HepG2 (cell line): ENCODE measurements around the gene GPC6. TPM values are rescaled to one million over a fixed set of nuclear protein-coding genes. Genes with fewer than 3 reads are reported as not detected.

Experiments
- ATAC-seq: fragments of 200-7000 bp; cut with Tn5 transposase; 3 replicates; pipeline ENCODE4 v1.9.1; 2020; ENCODE audit warnings: mild to moderate bottlenecking, moderate library complexity
- Bru-seq: library from RNA; stranded (reverse); fragments of 400-500 nt; gene quantifications from one replicate; lab custom pipeline; 2021; lab: Mats Ljungman, UMichigan
- BruChase-seq, 2 experiments: library from RNA; stranded (reverse); fragments of 400-500 nt; gene quantifications; one replicate each; lab custom pipeline; 2021; lab: Mats Ljungman, UMichigan
- BruUV-seq: library from RNA; stranded (reverse); fragments of 400-500 nt; replicated peaks from 2 replicates; lab custom pipeline; 2021; lab: Mats Ljungman, UMichigan
- CTCF ChIA-PET: fragments of 300-600 bp; formaldehyde crosslinking; extraction: SDS; loops from one replicate; lab custom pipeline; 2021; ENCODE audit warnings: low total read pairs, inconsistent platforms, low intra/inter-chr PET ratio; lab: Yijun Ruan, JAX
- POLR2A ChIA-PET: fragments of 350-600 bp; sonication (Branson Sonifier 250); formaldehyde crosslinking; loops from one replicate; lab custom pipeline; 2020; ENCODE audit warnings: antibody characterized with exemption, inconsistent platforms; lab: Yijun Ruan, JAX
- DNase-seq: peaks from one replicate; pipeline ENCODE4 v3.0.0-alpha.2; 2015; ENCODE audit warnings: low spot score
- FAIRE-seq: peaks from 3 replicates; lab custom pipeline; 2011; peaks lifted over from hg19 to GRCh38; lab: Jason Lieb, UNC
- H2AFZ ChIP-seq: one replicate; pipeline ENCODE4 v1.6.1; 2011; ENCODE audit warnings: low read length, inconsistent platforms
- H3K27ac ChIP-seq: fragments of 300-600 bp; 3 replicates; pipeline ENCODE4 v1.8.0; 2011; ENCODE audit warnings: mixed run types, mild to moderate bottlenecking, mixed read lengths, low read length, inconsistent platforms; ENCODE audit not compliant: insufficient read depth; ENCODE audit errors: extremely low read length
- H3K27me3 ChIP-seq, 2 experiments: fragments of 200-600 bp in 1 of 2; 2 replicates in 1 of 2; 3 replicates in 1 of 2; pipeline versions ENCODE4 v1.6.0 to v1.8.0; 2011; ENCODE audit warnings: low read length in 2 of 2, mild to moderate bottlenecking in 2 of 2, moderate library complexity in 2 of 2, inconsistent platforms in 1 of 2; ENCODE audit not compliant: insufficient read depth in 2 of 2, control insufficient read depth in 1 of 2
- H3K36me3 ChIP-seq, 2 experiments: fragments of 200-600 bp in 1 of 2; replicated peaks in 1 of 2; 2 replicates in 1 of 2; 3 replicates in 1 of 2; pipeline versions ENCODE4 v1.5.1 to v1.8.0; 2011; ENCODE audit warnings: low read length in 2 of 2, inconsistent platforms in 1 of 2; ENCODE audit not compliant: insufficient read depth in 2 of 2, control insufficient read depth in 1 of 2
- H3K4me1 ChIP-seq: 2 replicates; pipeline ENCODE4 v1.5.1; 2012; ENCODE audit warnings: low read length, inconsistent platforms; ENCODE audit not compliant: insufficient read depth
- H3K4me2 ChIP-seq: 2 replicates; pipeline ENCODE4 v1.6.0; 2011; ENCODE audit warnings: low read depth, low read length, inconsistent platforms
- H3K4me3 ChIP-seq, 3 experiments: fragments of 200-600 bp in 1 of 3; sonication (generic), shearing (Covaris generic) in 1 of 3; replicated peaks in 1 of 3; 2 replicates each; pipeline ENCODE4 v1.5.1; 2011 to 2016; ENCODE audit warnings: low read length in 3 of 3, inconsistent platforms in 2 of 3, low read depth in 2 of 3, mild to moderate bottlenecking in 2 of 3, control low read depth in 1 of 3, mixed read lengths in 1 of 3; ENCODE audit not compliant: insufficient read depth in 1 of 3
- H3K79me2 ChIP-seq: one replicate; pipeline ENCODE4 v1.6.1; 2011; ENCODE audit warnings: low read length, inconsistent platforms; ENCODE audit not compliant: insufficient read depth
- H3K9ac ChIP-seq: 2 replicates; pipeline ENCODE4 v1.6.0; 2011; ENCODE audit warnings: mild to moderate bottlenecking, low read depth, low read length, inconsistent platforms; ENCODE audit not compliant: insufficient read depth
- H3K9me3 ChIP-seq: 2 replicates; pipeline ENCODE4 v1.5.1; 2012; ENCODE audit warnings: mild to moderate bottlenecking, low read length
- H4K20me1 ChIP-seq: 2 replicates; pipeline ENCODE4 v1.6.0; 2011; ENCODE audit warnings: inconsistent platforms, mild to moderate bottlenecking, low read length, moderate library complexity; ENCODE audit not compliant: insufficient read depth
- ADNP ChIP-seq: sonication (generic); formaldehyde crosslinking; IDR thresholded peaks from 2 replicates; pipeline ENCODE4 v1.4.0; 2020; ENCODE audit warnings: missing genetic modification reagents
- CSRNP2 ChIP-seq: sonication (generic); formaldehyde crosslinking; conservative IDR thresholded peaks from 2 replicates; pipeline ENCODE4 v1.8.0; 2022; ENCODE audit warnings: low read depth, missing genetic modification reagents
- GLMP ChIP-seq: sonication (generic); formaldehyde crosslinking; IDR thresholded peaks from 2 replicates; pipeline ENCODE4 v1.9.0; 2021; ENCODE audit warnings: missing genetic modification reagents, mild to moderate bottlenecking, borderline replicate concordance
- MXI1 ChIP-seq: IDR thresholded peaks from 3 replicates; pipeline ENCODE4 v1.6.1; 2012; ENCODE audit warnings: low read depth, low read length, inconsistent platforms, borderline replicate concordance
- NAIF1 ChIP-seq: sonication (generic); formaldehyde crosslinking; IDR thresholded peaks from 2 replicates; pipeline ENCODE4 v1.5.0; 2020; ENCODE audit warnings: mild to moderate bottlenecking, missing genetic modification reagents, borderline replicate concordance
- SP5 ChIP-seq: IDR thresholded peaks from 2 replicates; pipeline ENCODE4 v1.6.1; 2016; ENCODE audit warnings: low read depth, borderline replicate concordance
- SRSF1 ChIP-seq: fragments of 200-400 bp; formaldehyde crosslinking; optimal IDR thresholded peaks from 2 replicates; pipeline ENCODE3; 2017; ENCODE audit warnings: mild to moderate bottlenecking, low read depth, low read length, moderate library complexity
- YEATS2 ChIP-seq: sonication (generic); formaldehyde crosslinking; IDR thresholded peaks from 2 replicates; pipeline ENCODE4 v1.4.0; 2020; ENCODE audit warnings: missing genetic modification reagents, borderline replicate concordance
- ZBTB38 ChIP-seq: sonication (generic); formaldehyde crosslinking; IDR thresholded peaks from 2 replicates; pipeline ENCODE4 v1.5.1; 2020; ENCODE audit warnings: mild to moderate bottlenecking, missing genetic modification reagents
- ZC3H13 ChIP-seq: sonication (generic); formaldehyde crosslinking; IDR thresholded peaks from 2 replicates; pipeline ENCODE4 v1.8.1; 2023; ENCODE audit warnings: mild to moderate bottlenecking, missing genetic modification reagents, moderate library complexity
- ZNF331 ChIP-seq: sonication (generic); formaldehyde crosslinking; IDR thresholded peaks from 2 replicates; pipeline ENCODE4 v1.4.0; 2020; ENCODE audit warnings: missing genetic modification reagents
- ZNF550 ChIP-seq: sonication (generic); formaldehyde crosslinking; IDR thresholded peaks from 2 replicates; pipeline ENCODE4 v1.4.0; 2020; ENCODE audit warnings: mild to moderate bottlenecking, missing genetic modification reagents, borderline replicate concordance
- ZNF567 ChIP-seq: sonication (generic); formaldehyde crosslinking; IDR thresholded peaks from 2 replicates; pipeline ENCODE4 v1.8.1; 2023; ENCODE audit warnings: mild to moderate bottlenecking, missing genetic modification reagents, borderline replicate concordance
- WGBS: methylation state at CpG from one replicate; pipeline ENCODE4 v1.1.6; 2017; ENCODE audit warnings: low lambda C conversion rate; 5-methylcytosine and 5-hydroxymethylcytosine counted together
- in situ Hi-C: cut with HindIII; loops from 2 replicates; pipeline ENCODE4 v1.10.0; 2017; ENCODE audit warnings: low pct_unique_long_range_greater_than_20kb; ENCODE audit not compliant: extremely low pct_ligation_motif_present
- intact Hi-C: fragments of 100-400 bp; cut with micrococcal nuclease; formaldehyde crosslinking; loops from one replicate; pipeline ENCODE4 v1.10.0; 2022; ENCODE audit not compliant: unreplicated experiment
- long read RNA-seq, 2 experiments: library from RNA in 1 of 2; library from polyadenylated mRNA in 1 of 2; stranded (forward) in 1 of 2; unstranded in 1 of 2; transcript quantifications; one replicate each; pipeline ENCODE4 v2.0.0, GENCODE V29; 2019 to 2022
- polyA minus RNA-seq, 3 experiments: library from RNA; depleted of rRNA, polyadenylated mRNA; stranded (reverse); fragments of >200 nt; gene quantifications; 2 replicates each; pipeline ENCODE4 v1.2.3, GENCODE V29; 2011; ENCODE audit warnings: low replicate concordance in 1 of 3
- polyA plus RNA-seq, 8 experiments: library from polyadenylated mRNA; depleted of rRNA in 3 of 8; stranded (reverse) in 7 of 8; unstranded in 1 of 8; fragments of >200 nt; fragmentation: Illumina TruSeq in 4 of 8; extraction: Trizol in 4 of 8; gene quantifications; 2 replicates each; pipeline versions ENCODE4 v1.2.1 to v1.2.3, GENCODE V29; 2011 to 2016; ENCODE audit warnings: low read depth in 4 of 8, missing spikeins in 1 of 8, mixed read lengths in 1 of 8; ENCODE audit not compliant: insufficient read depth in 1 of 8
- total RNA-seq, 5 experiments: library from RNA; depleted of rRNA; stranded (reverse); fragments of >200 nt; fragmentation: Illumina TruSeq; extraction: Trizol; gene quantifications; 2 replicates each; pipeline ENCODE4 v1.2.3, GENCODE V29; 2016; ENCODE audit warnings: low read depth in 1 of 5
- TF ChIP-seq, protein P1 (sequence below): IDR thresholded peaks from 2 replicates; pipeline ENCODE4 v1.6.1; 2016; ENCODE audit warnings: mild to moderate bottlenecking

Gene GPC6
- total RNA-seq (2016; rRNA removed; fragmentation: Illumina TruSeq; extraction: Trizol) (27.5 and 33.9 TPM in 2 replicates), polyA plus RNA-seq (2011; rRNA removed) (21.5 and 24.5 TPM in 2 replicates), polyA minus RNA-seq (2011; rRNA and poly(A)+ RNA removed; ENCODE audit: low replicate concordance) (0.07 and 66.7 TPM in 2 replicates), Bru-seq, nascent RNA (percentile 72 among the genes with signal in this experiment), BruChase-seq, experiment 1, labeled RNA remaining after a 6-hour chase (percentile 59 among the genes with signal in this experiment), BruChase-seq, experiment 2, labeled RNA remaining after a 2-hour chase (percentile 78 among the genes with signal in this experiment)
- total RNA-seq (2016; cell fraction: cytosol; rRNA removed; fragmentation: Illumina TruSeq; extraction: Trizol; ENCODE audit: low read depth), result 1.9 and 2.6 TPM in 2 replicates
- total RNA-seq (2016; cell fraction: insoluble cytoplasmic fraction; rRNA removed; fragmentation: Illumina TruSeq; extraction: Trizol), result 27.2 and 30.7 TPM in 2 replicates
- total RNA-seq (2016; cell fraction: membrane; rRNA removed; fragmentation: Illumina TruSeq; extraction: Trizol), result 7.7 and 8.3 TPM in 2 replicates
- 51.7 and 53.0 TPM in 2 replicates for total RNA-seq (2016; cell fraction: nucleus; rRNA removed; fragmentation: Illumina TruSeq; extraction: Trizol)
- 21.3 and 23.6 TPM in 2 replicates for polyA plus RNA-seq (2011; cell fraction: cytosol; rRNA removed)
- polyA plus RNA-seq (2011; cell fraction: nucleus; rRNA removed), result 7.3 and 7.7 TPM in 2 replicates
- 11.9 and 20.2 TPM in 2 replicates for polyA plus RNA-seq (2012)
- polyA plus RNA-seq (2016; cell fraction: cytosol; fragmentation: Illumina TruSeq; extraction: Trizol; ENCODE audit: low read depth), result 1.4 and 1.8 TPM in 2 replicates
- polyA plus RNA-seq (2016; cell fraction: insoluble cytoplasmic fraction; fragmentation: Illumina TruSeq; extraction: Trizol; ENCODE audit: low read depth), result 16.0 and 18.2 TPM in 2 replicates
- 3.6 and 3.9 TPM in 2 replicates for polyA plus RNA-seq (2016; cell fraction: membrane; fragmentation: Illumina TruSeq; extraction: Trizol; ENCODE audit: low read depth)
- polyA plus RNA-seq (2016; cell fraction: nucleus; fragmentation: Illumina TruSeq; extraction: Trizol; ENCODE audit: insufficient read depth, low read depth), result 24.9 and 25.5 TPM in 2 replicates
- polyA minus RNA-seq (2011; cell fraction: cytosol; rRNA and poly(A)+ RNA removed), result 71.6 and 82.5 TPM in 2 replicates
- polyA minus RNA-seq (2011; cell fraction: nucleus; rRNA and poly(A)+ RNA removed), result 52.8 and 56.1 TPM in 2 replicates
- long read RNA-seq, experiment 1, partial matches to known transcripts, result 0 of 6 reads
- long read RNA-seq, experiment 1, other reads (novel, unspliced or antisense), result 5 of 6 reads
- long read RNA-seq, experiment 2, partial matches to known transcripts, result 0 of 31 reads
- long read RNA-seq, experiment 2, other reads (novel, unspliced or antisense), result 31 of 31 reads

GRCh38 chr13:93226623-93227279, at the start of gene GPC6:
Gene GPC6 (plus strand): TSS chr13:93226807.
- Histone ChIP-seq H3K36me3 (no peaks in the 10 kb centered on the region), H3K4me3 (peak within 1 kb of the TSS; percentile 90 to 98 (median 94)), H4K20me1 (no peaks in the 10 kb centered on the region), H3K9ac (peak within 1 kb of the TSS; percentile 90), H3K27ac (peak within 1 kb of the TSS; percentile 85), H3K4me1 (peaks cover 62% of the 10 kb centered on the region), H2AFZ (peak within 1 kb of the TSS; percentile 82), H3K9me3 (no peaks in the 10 kb centered on the region), H3K27me3 (no peaks in the 10 kb centered on the region; a peak in 1 of 5 replicates), H3K79me2 (peaks cover 48% of the 10 kb centered on the region), H3K4me2 (peak within 1 kb of the TSS; percentile 76)
- ATAC-seq (peak; percentile 13), DNase-seq (peak; percentile 79), FAIRE-seq (peak; percentile 21)
- POLR2A ChIA-PET, result interaction anchor here (1.1 to 2.9 kb wide), 5 partner anchors 10 to 893 kb away, joined by 3 to 31 read pairs (median 4); no protein-coding TSS in a partner anchor
- CTCF ChIA-PET, result no interaction called here
- intact Hi-C loops (loop anchor here (5.0 to 10.0 kb wide), 4 partner anchors 54 to 966 kb away; no protein-coding TSS in a partner anchor), in situ Hi-C loops (loop anchor here (25.0 kb wide), 3 partner anchors 536 to 1111 kb away; no protein-coding TSS in a partner anchor)
- BruUV-seq, result TSS peak; percentile 43
- WGBS, result 1% methylated on average over 24 of the region's 31 CpGs
- TF ChIP-seq, protein P1, sequence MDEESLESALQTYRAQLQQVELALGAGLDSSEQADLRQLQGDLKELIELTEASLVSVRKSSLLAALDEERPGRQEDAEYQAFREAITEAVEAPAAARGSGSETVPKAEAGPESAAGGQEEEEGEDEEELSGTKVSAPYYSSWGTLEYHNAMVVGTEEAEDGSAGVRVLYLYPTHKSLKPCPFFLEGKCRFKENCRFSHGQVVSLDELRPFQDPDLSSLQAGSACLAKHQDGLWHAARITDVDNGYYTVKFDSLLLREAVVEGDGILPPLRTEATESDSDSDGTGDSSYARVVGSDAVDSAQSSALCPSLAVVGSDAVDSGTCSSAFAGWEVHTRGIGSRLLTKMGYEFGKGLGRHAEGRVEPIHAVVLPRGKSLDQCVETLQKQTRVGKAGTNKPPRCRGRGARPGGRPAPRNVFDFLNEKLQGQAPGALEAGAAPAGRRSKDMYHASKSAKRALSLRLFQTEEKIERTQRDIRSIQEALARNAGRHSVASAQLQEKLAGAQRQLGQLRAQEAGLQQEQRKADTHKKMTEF (CRISPR knock-in tag), result peak; percentile 44
- peak; percentile 66 for TF ChIP-seq ZNF331 (CRISPR knock-in tag)
- TF ChIP-seq ZC3H13 (CRISPR knock-in tag), result 0 out of 2 replicates have a peak, but pooled peaks have one; percentile 17
- 0 out of 2 replicates have a peak, but pooled peaks have one; percentile 47 for TF ChIP-seq ZNF550 (CRISPR knock-in tag)
- TF ChIP-seq ADNP (CRISPR knock-in tag), result no peak
- no peak for TF ChIP-seq GLMP (CRISPR knock-in tag)
- TF ChIP-seq CSRNP2 (CRISPR knock-in tag), result no peak
- no peak for TF ChIP-seq SP5 (CRISPR knock-in tag)
- TF ChIP-seq ZNF567 (CRISPR knock-in tag), result no peak
- TF ChIP-seq SRSF1, result no peak
- peak; percentile 13; the same call in 1 of the 2 replicates for TF ChIP-seq NAIF1 (CRISPR knock-in tag)
- no peak; the same call in 2 of the 3 replicates for TF ChIP-seq MXI1
- TF ChIP-seq ZBTB38 (CRISPR knock-in tag), result no peak
- TF ChIP-seq YEATS2 (CRISPR knock-in tag), result no peak; the same call in 1 of the 2 replicates
